Mesenchymal stem cell (in vitro differentiated cells and primary cell): ENCODE data around the gene HPCA.

Experiments
- DNase-seq: peaks from one replicate; pipeline ENCODE4 v3.0.0-alpha.2; 2013
- H2AFZ ChIP-seq: one replicate; pipeline ENCODE4 v1.6.1; 2013; ENCODE audit warnings: low read depth, mild to moderate bottlenecking, control low read depth, inconsistent platforms, low read length, moderate library complexity
- H2AK5ac ChIP-seq: 2 replicates; pipeline ENCODE4 v1.6.1; 2013; ENCODE audit warnings: low read length, moderate library complexity, mild to moderate bottlenecking, inconsistent platforms; ENCODE audit not compliant: severe bottlenecking
- H2BK120ac ChIP-seq: one replicate; pipeline ENCODE4 v1.6.1; 2013; ENCODE audit warnings: low read depth, mild to moderate bottlenecking, inconsistent platforms, low read length, moderate library complexity
- H2BK12ac ChIP-seq, 2 experiments: one replicate each; pipeline ENCODE4 v1.6.1; 2013; ENCODE audit warnings: inconsistent platforms in 2 of 2, low read length in 2 of 2, mild to moderate bottlenecking in 2 of 2, moderate library complexity in 2 of 2, control low read depth in 1 of 2
- H2BK15ac ChIP-seq: one replicate; pipeline ENCODE4 v1.6.1; 2013; ENCODE audit warnings: mild to moderate bottlenecking, low read depth, inconsistent platforms; ENCODE audit not compliant: poor library complexity, severe bottlenecking
- H2BK5ac ChIP-seq: 2 replicates; pipeline ENCODE4 v1.6.1; 2013; ENCODE audit warnings: low read depth, mild to moderate bottlenecking, low read length, control low read depth, inconsistent platforms; ENCODE audit not compliant: poor library complexity, severe bottlenecking
- H3K14ac ChIP-seq, 2 experiments: one replicate each; pipeline ENCODE4 v1.6.1; 2013; ENCODE audit warnings: inconsistent platforms in 2 of 2, low read length in 2 of 2, control low read depth in 1 of 2, mild to moderate bottlenecking in 1 of 2, moderate library complexity in 1 of 2
- H3K18ac ChIP-seq, 2 experiments: one replicate each; pipeline ENCODE4 v1.6.1; 2013; ENCODE audit warnings: inconsistent platforms in 2 of 2, low read length in 2 of 2, control low read depth in 1 of 2, low read depth in 1 of 2, mild to moderate bottlenecking in 1 of 2
- H3K23ac ChIP-seq, 2 experiments: one replicate each; pipeline ENCODE4 v1.6.1; 2013; ENCODE audit warnings: inconsistent platforms in 2 of 2, low read length in 2 of 2, mild to moderate bottlenecking in 2 of 2, moderate library complexity in 2 of 2, control low read depth in 1 of 2
- H3K27ac ChIP-seq: 2 replicates; pipeline ENCODE4 v1.5.1; 2013; ENCODE audit warnings: mild to moderate bottlenecking, moderate library complexity, low read length, control low read depth, inconsistent platforms; ENCODE audit not compliant: poor library complexity, severe bottlenecking
- H3K27me3 ChIP-seq, 2 experiments: 2 replicates each; pipeline versions ENCODE4 v1.6.1 to v1.7.0; 2013; ENCODE audit warnings: low read length in 2 of 2, mild to moderate bottlenecking in 2 of 2, moderate library complexity in 2 of 2, control low read depth in 1 of 2, inconsistent platforms in 1 of 2; ENCODE audit not compliant: control insufficient read depth in 1 of 2, insufficient read depth in 1 of 2
- H3K36me3 ChIP-seq, 2 experiments: 2 replicates each; pipeline versions ENCODE4 v1.6.1 to v1.7.0; 2013; ENCODE audit warnings: low read length in 2 of 2, control low read depth in 1 of 2, inconsistent platforms in 1 of 2, low read depth in 1 of 2, mild to moderate bottlenecking in 1 of 2; ENCODE audit not compliant: insufficient read depth in 2 of 2, control insufficient read depth in 1 of 2
- H3K4ac ChIP-seq, 2 experiments: one replicate each; pipeline ENCODE4 v1.6.1; 2013; ENCODE audit warnings: inconsistent platforms in 2 of 2, low read length in 2 of 2, mild to moderate bottlenecking in 2 of 2, moderate library complexity in 2 of 2, control low read depth in 1 of 2, low read depth in 1 of 2
- H3K4me1 ChIP-seq: 2 replicates; pipeline ENCODE4 v1.6.1; 2013; ENCODE audit warnings: low read depth, low read length, control low read depth; ENCODE audit not compliant: control insufficient read depth, insufficient read depth
- H3K4me2 ChIP-seq: 2 replicates; pipeline ENCODE4 v1.6.1; 2013; ENCODE audit warnings: low read length, mild to moderate bottlenecking, inconsistent platforms; ENCODE audit not compliant: poor library complexity, severe bottlenecking
- H3K4me3 ChIP-seq, 2 experiments: 2 replicates each; pipeline versions ENCODE4 v1.5.1 to v1.7.0; 2013; ENCODE audit warnings: low read length in 2 of 2, mild to moderate bottlenecking in 2 of 2, control low read depth in 1 of 2, low read depth in 1 of 2; ENCODE audit not compliant: insufficient read depth in 1 of 2
- H3K79me1 ChIP-seq: replicated peaks from 2 replicates; pipeline ENCODE4 v1.6.1; 2013; ENCODE audit warnings: mild to moderate bottlenecking, control low read depth, low read length, inconsistent platforms; ENCODE audit not compliant: poor library complexity, severe bottlenecking
- H3K9ac ChIP-seq: 2 replicates; pipeline ENCODE4 v1.7.0; 2013; ENCODE audit warnings: mild to moderate bottlenecking, low read length, moderate library complexity
- H3K9me3 ChIP-seq: 2 replicates; pipeline ENCODE4 v1.7.0; 2013; ENCODE audit warnings: mild to moderate bottlenecking, low read length; ENCODE audit not compliant: control insufficient read depth
- H4K8ac ChIP-seq: one replicate; pipeline ENCODE4 v1.6.1; 2013; ENCODE audit warnings: inconsistent platforms, mild to moderate bottlenecking, low read length, moderate library complexity
- H4K91ac ChIP-seq: one replicate; pipeline ENCODE4 v1.6.1; 2013; ENCODE audit warnings: mild to moderate bottlenecking, low read length, inconsistent platforms
- WGBS: methylation state at CpG from one replicate; pipeline ENCODE4 v1.1.7; 2013; ENCODE audit warnings: mixed read lengths; 5-methylcytosine and 5-hydroxymethylcytosine counted together

HPCA gene

DNA sequence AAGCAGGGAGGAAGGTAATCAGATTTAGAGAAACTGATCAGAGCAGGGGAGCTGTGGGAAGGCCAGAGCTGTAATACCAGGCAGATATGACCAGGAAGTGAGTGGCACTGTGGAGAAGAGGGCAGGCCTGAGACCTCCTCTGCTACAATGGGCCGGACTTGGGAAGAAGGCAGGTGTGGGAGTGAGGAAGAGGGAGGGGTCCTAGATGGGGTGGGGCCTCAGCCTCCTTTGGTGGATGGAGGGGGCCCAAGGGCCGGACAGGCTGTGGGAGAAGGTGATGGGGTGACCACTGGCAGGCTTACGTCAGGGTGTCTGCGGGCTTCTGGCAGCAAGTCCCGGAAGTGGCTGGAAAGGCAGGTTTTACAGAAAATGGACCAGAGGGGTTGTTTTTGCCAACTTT is 5.0 kb upstream of the HPCA start:
- no peak overlapping the region for H3K4me2 ChIP-seq
- no peaks in the 10 kb centered on the region for H3K79me1 ChIP-seq
- no peak overlapping the region for H2BK12ac ChIP-seq
- H2BK120ac ChIP-seq, result no peak overlapping the region
- H3K9ac ChIP-seq, result no peak overlapping the region
- no peaks in the 10 kb centered on the region for H3K36me3 ChIP-seq
- H3K4me1 ChIP-seq, result peaks cover 13% of the 10 kb centered on the region
- no peak overlapping the region for H2BK15ac ChIP-seq
- H2AK5ac ChIP-seq, result no peak overlapping the region
- peaks cover 40 to 72% of the 10 kb centered on the region in 2 experiments for H3K27me3 ChIP-seq
- H4K8ac ChIP-seq, result no peak overlapping the region
- H3K14ac ChIP-seq, result no peak overlapping the region
- H3K9me3 ChIP-seq, result no peaks in the 10 kb centered on the region
- no peak for DNase-seq
- H3K4me3 ChIP-seq, result no peak overlapping the region
- H2AFZ ChIP-seq, result no peak overlapping the region
- no peak overlapping the region for H3K27ac ChIP-seq
- no peak overlapping the region for H4K91ac ChIP-seq
- no peak overlapping the region for H3K23ac ChIP-seq
- no peak overlapping the region for H2BK5ac ChIP-seq
- H3K4ac ChIP-seq, result no peak overlapping the region
- H3K18ac ChIP-seq, result no peak overlapping the region
- 93% methylated on average over 5 of the region's 5 CpGs for WGBS

DNA sequence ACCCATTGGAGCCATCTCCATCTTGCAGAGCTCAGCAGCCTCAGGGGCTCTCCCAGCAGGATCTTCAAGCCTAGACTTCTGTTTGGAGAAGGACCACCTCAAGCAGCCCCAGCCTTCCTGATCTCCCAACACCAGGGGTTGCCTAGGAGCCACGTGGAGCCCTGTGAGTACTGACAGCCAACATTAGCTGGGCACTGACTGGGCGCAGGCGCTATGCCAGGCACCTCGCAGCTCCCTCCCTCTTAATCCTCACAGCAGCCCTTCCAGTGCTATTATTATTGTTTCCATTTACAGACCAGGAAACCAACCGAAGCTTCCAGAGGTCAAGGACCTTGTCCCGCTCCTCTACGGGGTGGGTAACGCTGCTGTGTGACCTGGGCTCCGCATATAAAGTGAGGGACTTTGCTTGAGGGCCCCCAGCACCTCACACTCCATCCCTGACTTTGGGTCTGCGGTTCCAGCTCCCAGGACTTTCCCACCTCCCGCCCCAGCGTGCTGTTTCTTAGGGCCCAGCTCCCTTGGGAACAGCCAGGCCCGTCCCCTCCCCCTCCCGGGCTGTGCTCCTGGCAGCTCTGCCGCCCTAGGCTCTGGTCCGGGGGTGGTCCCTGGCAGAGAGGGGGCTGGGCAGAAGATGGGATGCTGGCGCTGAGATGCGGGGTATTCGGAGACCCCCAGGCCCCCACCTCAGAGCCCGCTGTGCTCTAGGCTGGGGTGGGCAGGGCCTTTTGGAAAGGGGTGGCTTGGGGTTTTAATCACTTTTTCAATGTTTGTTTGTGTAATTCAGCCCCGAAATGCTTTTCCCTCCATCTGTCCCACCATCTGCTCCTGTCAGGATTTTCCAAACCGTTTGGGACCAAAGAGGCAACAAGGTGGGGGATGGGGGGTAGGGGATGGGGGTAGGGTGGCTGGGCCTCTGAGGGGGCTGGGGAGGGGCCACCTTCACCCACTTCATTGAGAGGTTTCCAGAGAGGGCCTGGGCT is 4.1 kb upstream of the HPCA start:
- H3K4me3 ChIP-seq, result no peak overlapping the region
- WGBS, result 69% methylated on average over 19 of the region's 22 CpGs
- H3K27me3 ChIP-seq, result peaks cover 39 to 73% of the 10 kb centered on the region in 2 experiments
- H3K4me2 ChIP-seq, result no peak overlapping the region
- no peak overlapping the region for H4K8ac ChIP-seq
- no peaks in the 10 kb centered on the region for H3K79me1 ChIP-seq
- no peak overlapping the region for H2BK15ac ChIP-seq
- no peak overlapping the region for H3K23ac ChIP-seq
- no peak for DNase-seq
- no peak overlapping the region for H3K27ac ChIP-seq
- peaks cover 11% of the 10 kb centered on the region for H3K4me1 ChIP-seq
- no peaks in the 10 kb centered on the region for H3K9me3 ChIP-seq
- H3K14ac ChIP-seq, result no peak overlapping the region
- no peak overlapping the region for H2BK120ac ChIP-seq
- no peak overlapping the region for H2AFZ ChIP-seq
- no peak overlapping the region for H2BK5ac ChIP-seq
- H3K36me3 ChIP-seq, result no peaks in the 10 kb centered on the region
- H2BK12ac ChIP-seq, result no peak overlapping the region
- no peak overlapping the region for H3K18ac ChIP-seq
- H3K9ac ChIP-seq, result no peak overlapping the region
- no peak overlapping the region for H3K4ac ChIP-seq
- no peak overlapping the region for H2AK5ac ChIP-seq
- no peak overlapping the region for H4K91ac ChIP-seq

DNA sequence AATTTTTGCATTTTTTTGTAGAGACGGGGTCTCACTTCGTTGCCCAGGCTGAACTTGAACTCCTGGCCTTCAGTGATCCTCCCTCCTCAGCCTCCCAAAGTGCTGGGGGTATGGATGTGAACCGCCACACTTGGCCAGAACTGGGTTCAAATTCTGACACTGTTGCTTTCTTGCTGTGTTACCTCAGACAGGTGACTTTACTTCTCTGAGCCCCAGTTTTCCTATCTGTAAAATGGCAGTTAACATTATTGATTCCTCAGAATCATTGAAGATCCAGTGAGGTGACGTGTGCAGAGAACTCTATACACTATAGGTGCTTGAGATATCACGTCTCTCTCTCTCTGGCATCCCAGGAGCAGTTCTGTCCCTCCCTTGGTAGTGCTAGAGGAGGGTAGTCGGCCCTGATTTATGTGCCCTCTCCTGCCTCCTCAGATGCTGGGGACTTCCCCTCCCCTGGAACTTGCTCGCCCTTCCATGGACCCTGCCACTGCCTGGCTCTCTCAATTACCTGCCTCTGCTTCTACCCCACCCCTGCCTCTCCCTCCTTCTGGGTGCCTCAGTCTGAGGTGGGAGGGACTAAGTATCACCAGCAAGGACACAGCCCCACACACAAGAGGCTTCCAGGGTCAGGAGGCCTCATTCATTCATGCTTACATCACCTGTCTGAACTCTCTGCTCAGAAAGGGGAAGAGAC is 2.8 kb upstream of the HPCA start:
- Histone ChIP-seq H3K14ac (no peak overlapping the region), H3K27ac (no peak overlapping the region), H3K4me2 (no peak overlapping the region), H2AFZ (no peak overlapping the region), H3K9me3 (no peaks in the 10 kb centered on the region), H4K91ac (no peak overlapping the region), H3K79me1 (no peaks in the 10 kb centered on the region), H3K4me1 (peaks cover 7% of the 10 kb centered on the region), H3K27me3 (peaks cover 50 to 74% of the 10 kb centered on the region in 2 experiments), H4K8ac (no peak overlapping the region), H3K9ac (no peak overlapping the region), H2BK12ac (no peak overlapping the region), H3K23ac (no peak overlapping the region), H3K4ac (no peak overlapping the region), H2AK5ac (no peak overlapping the region), H3K36me3 (no peaks in the 10 kb centered on the region), H2BK120ac (no peak overlapping the region), H2BK15ac (no peak overlapping the region), H3K18ac (no peak overlapping the region), H2BK5ac (no peak overlapping the region), H3K4me3 (no peak overlapping the region)
- 75% methylated on average over 7 of the region's 7 CpGs for WGBS
- DNase-seq, result no peak

DNA sequence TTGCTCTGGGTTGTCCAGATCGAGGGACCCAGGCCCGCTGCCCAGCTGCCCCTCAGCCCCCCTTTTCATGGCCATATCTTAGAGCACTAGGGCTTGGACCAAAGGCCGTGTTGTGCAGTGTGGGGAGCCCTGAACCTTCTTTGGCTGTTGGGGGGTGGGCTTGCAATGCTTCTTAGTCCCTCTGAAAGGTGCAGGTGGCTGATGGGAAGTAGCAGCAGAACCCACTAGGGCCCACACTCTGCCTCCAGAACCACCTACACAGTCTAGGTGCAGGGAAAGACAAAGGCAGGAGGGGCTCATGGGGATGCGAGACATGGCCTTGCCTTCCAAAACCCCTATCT is 2.3 kb upstream of the HPCA start:
- no peak overlapping the region for H2BK120ac ChIP-seq
- H3K4me2 ChIP-seq, result no peak overlapping the region
- H3K23ac ChIP-seq, result no peak overlapping the region
- H3K4ac ChIP-seq, result no peak overlapping the region
- H3K14ac ChIP-seq, result no peak overlapping the region
- H3K4me3 ChIP-seq, result no peak overlapping the region
- no peak overlapping the region for H2BK5ac ChIP-seq
- no peaks in the 10 kb centered on the region for H3K79me1 ChIP-seq
- H3K9ac ChIP-seq, result no peak overlapping the region
- no peak overlapping the region for H3K27ac ChIP-seq
- H3K27me3 ChIP-seq, result peaks cover 52 to 75% of the 10 kb centered on the region in 2 experiments
- H3K36me3 ChIP-seq, result no peaks in the 10 kb centered on the region
- no peak overlapping the region for H4K91ac ChIP-seq
- H4K8ac ChIP-seq, result no peak overlapping the region
- no peak for DNase-seq
- H2AFZ ChIP-seq, result no peak overlapping the region
- H2AK5ac ChIP-seq, result no peak overlapping the region
- peaks cover 7% of the 10 kb centered on the region for H3K4me1 ChIP-seq
- H3K9me3 ChIP-seq, result no peaks in the 10 kb centered on the region
- H2BK15ac ChIP-seq, result no peak overlapping the region
- H3K18ac ChIP-seq, result no peak overlapping the region
- no peak overlapping the region for H2BK12ac ChIP-seq
- WGBS, result 86% methylated on average over 1 of the region's 4 CpGs
